GM12873 (cell line): ENCODE results near the gene MSL1.

Experiments
- TF ChIP-seq, protein P1 (sequence below): IDR thresholded peaks from 2 replicates; pipeline ENCODE4 v1.5.1; 2012; ENCODE audit warnings: low read depth, mild to moderate bottlenecking, moderate library complexity, low read length, control low read depth; ENCODE audit not compliant: insufficient read depth; ENCODE audit errors: missing control alignments

MSL1 gene

DNA sequence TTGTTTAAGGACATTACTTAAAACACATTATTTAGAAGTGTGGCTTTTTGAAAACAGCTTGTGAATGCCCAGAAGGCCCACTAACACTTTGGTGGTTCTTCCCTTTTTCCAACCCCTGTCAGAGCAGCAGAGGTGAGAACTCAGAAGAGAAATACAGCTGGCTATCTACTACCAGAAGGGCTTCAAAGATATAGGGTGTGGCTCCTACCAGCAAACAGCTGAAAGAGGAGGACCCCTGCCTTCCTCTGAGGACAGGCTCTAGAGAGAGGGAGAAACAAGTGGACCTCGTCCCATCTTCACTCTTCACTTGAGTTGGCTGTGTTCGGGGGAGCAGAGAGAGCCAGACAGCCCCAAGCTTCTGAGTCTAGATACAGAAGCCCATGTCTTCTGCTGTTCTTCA is 48.6 kb downstream of the MSL1 start:
- TF ChIP-seq, protein P1, sequence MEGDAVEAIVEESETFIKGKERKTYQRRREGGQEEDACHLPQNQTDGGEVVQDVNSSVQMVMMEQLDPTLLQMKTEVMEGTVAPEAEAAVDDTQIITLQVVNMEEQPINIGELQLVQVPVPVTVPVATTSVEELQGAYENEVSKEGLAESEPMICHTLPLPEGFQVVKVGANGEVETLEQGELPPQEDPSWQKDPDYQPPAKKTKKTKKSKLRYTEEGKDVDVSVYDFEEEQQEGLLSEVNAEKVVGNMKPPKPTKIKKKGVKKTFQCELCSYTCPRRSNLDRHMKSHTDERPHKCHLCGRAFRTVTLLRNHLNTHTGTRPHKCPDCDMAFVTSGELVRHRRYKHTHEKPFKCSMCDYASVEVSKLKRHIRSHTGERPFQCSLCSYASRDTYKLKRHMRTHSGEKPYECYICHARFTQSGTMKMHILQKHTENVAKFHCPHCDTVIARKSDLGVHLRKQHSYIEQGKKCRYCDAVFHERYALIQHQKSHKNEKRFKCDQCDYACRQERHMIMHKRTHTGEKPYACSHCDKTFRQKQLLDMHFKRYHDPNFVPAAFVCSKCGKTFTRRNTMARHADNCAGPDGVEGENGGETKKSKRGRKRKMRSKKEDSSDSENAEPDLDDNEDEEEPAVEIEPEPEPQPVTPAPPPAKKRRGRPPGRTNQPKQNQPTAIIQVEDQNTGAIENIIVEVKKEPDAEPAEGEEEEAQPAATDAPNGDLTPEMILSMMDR: no peak

DNA sequence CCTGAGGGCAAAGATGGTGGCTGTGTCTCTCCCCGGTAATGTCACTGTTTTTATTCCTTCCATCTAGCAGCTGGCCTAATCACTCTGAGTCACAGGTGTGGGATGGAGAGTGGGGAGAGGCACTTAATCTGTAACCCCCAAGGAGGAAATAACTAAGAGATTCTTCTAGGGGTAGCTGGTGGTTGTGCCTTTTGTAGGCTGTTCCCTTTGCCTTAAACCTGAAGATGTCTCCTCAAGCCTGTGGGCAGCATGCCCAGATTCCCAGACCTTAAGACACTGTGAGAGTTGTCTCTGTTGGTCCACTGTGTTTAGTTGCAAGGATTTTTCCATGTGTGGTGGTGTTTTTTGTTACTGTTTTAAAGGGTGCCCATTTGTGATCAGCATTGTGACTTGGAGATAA is 50.0 kb downstream of the MSL1 start:
- TF ChIP-seq, protein P1: no peak

DNA sequence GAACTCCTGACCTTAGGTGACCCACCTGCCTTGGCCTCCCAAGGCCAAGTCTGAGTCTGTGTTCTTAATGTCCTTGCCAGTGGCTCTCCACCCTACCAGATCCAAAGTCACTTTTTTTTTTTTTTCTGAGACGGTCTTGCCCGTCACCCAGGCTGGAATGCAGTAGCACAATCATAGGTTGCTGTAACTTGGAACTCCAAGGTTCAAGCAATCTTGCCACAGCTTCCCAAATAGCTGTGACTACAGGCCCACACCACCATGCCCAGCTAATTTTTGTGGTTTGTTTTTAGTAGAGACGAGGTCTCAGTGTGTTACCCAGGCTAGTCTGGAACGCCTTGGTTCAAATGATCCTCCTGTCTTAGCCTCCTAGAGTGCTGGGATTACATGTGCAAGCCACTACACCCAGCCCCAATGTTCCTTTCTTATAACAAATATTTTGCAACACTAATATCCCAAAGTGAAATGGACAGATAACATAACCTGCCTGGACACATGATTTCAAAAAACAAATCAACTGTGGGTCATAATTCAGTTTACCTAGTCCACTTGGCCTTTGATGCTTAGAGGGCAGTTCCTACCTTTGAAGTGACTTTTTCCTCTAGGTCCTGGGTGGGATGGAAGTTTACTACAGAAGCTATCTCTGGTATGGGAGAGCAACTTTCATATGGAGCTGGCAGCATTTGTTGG is 51.5 kb downstream of the MSL1 start:
- TF ChIP-seq, protein P1: no peak

DNA sequence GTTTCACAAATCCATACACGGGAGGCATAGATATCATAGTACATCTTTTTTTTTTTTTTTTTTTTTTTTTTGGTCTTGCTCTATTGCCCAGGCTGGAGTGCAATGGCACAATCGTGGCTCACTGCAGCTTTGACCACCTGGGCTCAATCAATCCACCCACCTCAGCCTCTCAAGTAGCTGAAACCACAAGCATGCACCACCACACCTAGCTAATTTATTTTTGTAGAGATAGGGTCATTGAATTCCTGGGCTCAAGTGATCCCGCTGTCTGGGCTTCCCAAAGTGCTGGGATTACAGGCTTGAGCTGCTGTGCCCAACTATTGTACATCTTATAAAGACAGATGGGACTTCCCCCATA is 52.0 kb downstream of the MSL1 start:
- TF ChIP-seq, protein P1: no peak

DNA sequence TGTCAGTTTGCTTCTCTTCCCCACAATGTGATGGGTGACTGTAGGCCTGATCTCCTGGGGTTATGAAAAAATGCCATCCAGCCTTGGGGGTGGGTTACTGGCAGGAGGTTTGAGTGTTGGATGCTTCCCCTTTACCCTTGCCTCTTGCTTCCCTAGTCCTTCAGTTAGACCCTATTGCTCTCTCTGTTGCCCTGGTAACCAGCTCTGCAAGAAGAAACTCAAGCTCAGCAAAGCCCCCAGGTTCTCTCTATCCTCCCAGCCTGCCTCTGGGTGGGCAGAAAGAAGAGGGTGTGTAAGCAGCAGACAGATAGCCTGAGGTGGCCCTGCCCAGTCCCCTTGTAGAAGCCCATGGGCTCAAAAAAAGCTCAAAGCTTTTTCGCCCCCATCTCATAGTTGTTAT is 52.7 kb downstream of the MSL1 start:
- TF ChIP-seq, protein P1: no peak

DNA sequence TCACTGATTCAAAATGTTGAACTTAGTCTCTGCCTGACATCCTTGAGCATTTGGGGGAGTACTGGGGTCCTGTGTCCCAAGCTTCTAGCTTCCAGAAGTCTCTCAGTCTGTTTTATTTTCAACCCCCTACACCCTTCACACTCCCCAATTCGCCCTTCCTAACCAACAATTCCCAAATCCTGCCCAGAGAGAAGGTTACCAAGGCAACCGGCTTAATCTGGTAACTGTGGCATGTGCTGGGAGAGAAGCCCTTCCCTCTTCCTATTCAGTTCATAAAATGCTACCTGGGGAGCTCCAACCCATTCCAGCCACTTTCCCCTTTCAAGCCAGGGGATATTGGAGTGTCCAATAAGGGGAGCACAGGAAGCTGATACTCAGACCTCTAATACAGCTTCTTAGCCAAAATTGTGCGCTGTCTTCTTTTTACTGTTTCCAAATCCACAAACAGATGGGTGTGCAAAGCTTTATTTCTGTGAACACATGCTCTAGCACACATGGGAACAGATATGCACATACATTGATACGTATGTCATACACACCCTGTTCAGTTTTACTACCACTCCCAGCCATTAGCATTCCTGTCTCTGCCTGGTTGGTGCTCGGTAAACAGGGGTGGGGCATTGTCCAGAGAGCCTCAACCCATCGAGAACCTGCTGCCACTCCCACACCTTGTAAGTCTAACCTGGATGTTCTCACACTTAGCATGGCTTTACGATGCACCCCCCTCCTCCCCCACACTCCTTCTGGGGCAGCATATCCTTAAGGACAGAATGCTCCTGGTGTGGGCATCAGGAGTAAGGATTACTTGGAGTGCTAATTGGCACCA is 54.4 kb downstream of the MSL1 start:
- TF ChIP-seq, protein P1: no peak

DNA sequence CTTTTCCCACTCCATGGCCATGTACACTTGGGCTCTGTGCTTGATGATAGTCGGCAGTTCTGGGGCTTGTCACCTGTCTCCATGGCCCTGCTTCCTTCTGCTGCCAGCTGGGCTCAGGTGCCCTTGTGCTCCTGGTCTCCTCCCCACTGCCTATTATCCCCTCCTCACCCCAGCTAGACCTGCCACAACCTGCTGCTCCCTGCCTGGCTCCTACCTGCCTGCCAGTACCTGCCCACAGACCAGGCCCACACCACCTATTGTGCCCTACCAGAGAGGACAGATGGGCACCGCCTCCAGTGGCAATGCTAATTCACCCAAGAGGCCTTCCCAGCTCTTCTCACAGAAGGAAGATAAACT is 55.0 kb downstream of the MSL1 start:
- TF ChIP-seq, protein P1: no peak
